H1 (cell line): ENCODE results near the gene ZIC5. TPM values are rescaled to one million over a fixed set of nuclear protein-coding genes. Genes with fewer than 3 reads are reported as not detected.

ENCODE experiments used
- CTCF ChIA-PET: fragments of 300-600 bp; sonication (Branson Sonifier 250); formaldehyde crosslinking; loops from one replicate; lab custom pipeline; 2021; ENCODE audit not compliant: partially characterized antibody; lab: Charles Lee
- POLR2A ChIA-PET: fragments of 300-600 bp; sonication (Branson Sonifier 250); formaldehyde crosslinking; loops from one replicate; lab custom pipeline; 2021; ENCODE audit warnings: inconsistent platforms; ENCODE audit not compliant: partially characterized antibody; lab: Charles Lee
- DNase-seq, 2 experiments: peaks; one replicate each; pipeline versions ENCODE4 v3.0.0 to v3.0.0-alpha.2; 2010 to 2022; ENCODE audit warnings: low spot score in 2 of 2, low read depth in 1 of 2, mixed read lengths in 1 of 2
- FAIRE-seq: peaks from 2 replicates; lab custom pipeline; 2011; peaks lifted over from hg19 to GRCh38; lab: Jason Lieb, UNC
- H2AFZ ChIP-seq: 2 replicates; pipeline ENCODE4 v1.8.1; 2012; ENCODE audit warnings: low read length, inconsistent platforms
- H2AK5ac ChIP-seq: 2 replicates; pipeline ENCODE4 v1.6.1; 2013; ENCODE audit warnings: low read depth, low read length
- H2BK120ac ChIP-seq: replicated peaks from 2 replicates; pipeline ENCODE3; 2013; ENCODE audit warnings: low read depth, low read length, inconsistent platforms
- H2BK12ac ChIP-seq: 2 replicates; pipeline ENCODE4 v1.6.1; 2013; ENCODE audit warnings: low read depth, low read length
- H2BK15ac ChIP-seq: 2 replicates; pipeline ENCODE4 v1.6.1; 2013; ENCODE audit warnings: low read length
- H2BK20ac ChIP-seq: 2 replicates; pipeline ENCODE4 v1.6.1; 2013; ENCODE audit warnings: low read length
- H2BK5ac ChIP-seq: 2 replicates; pipeline ENCODE4 v1.6.1; 2013; ENCODE audit warnings: low read depth, low read length
- H3K14ac ChIP-seq: 2 replicates; pipeline ENCODE4 v1.6.1; 2013; ENCODE audit warnings: inconsistent platforms; ENCODE audit not compliant: insufficient read length
- H3K18ac ChIP-seq: 2 replicates; pipeline ENCODE4 v1.6.1; 2013; ENCODE audit warnings: low read length; ENCODE audit errors: extremely low read depth
- H3K23ac ChIP-seq: 2 replicates; pipeline ENCODE4 v1.6.1; 2013; ENCODE audit warnings: inconsistent platforms; ENCODE audit not compliant: insufficient read length
- H3K23me2 ChIP-seq: 2 replicates; pipeline ENCODE4 v1.6.1; 2013; ENCODE audit warnings: low read depth, low read length
- H3K27ac ChIP-seq: 2 replicates; pipeline ENCODE4 v1.6.1; 2011; ENCODE audit warnings: low read depth, low read length, inconsistent platforms
- H3K27me3 ChIP-seq, 4 experiments: replicated peaks in 1 of 4; 1 replicate in 1 of 4; 2 replicates in 3 of 4; pipeline versions ENCODE4 v1.6.1 to v1.8.1; 2011 to 2013; ENCODE audit warnings: low read length in 3 of 4, mild to moderate bottlenecking in 3 of 4, inconsistent platforms in 2 of 4, mixed read lengths in 2 of 4, moderate library complexity in 1 of 4; ENCODE audit not compliant: control insufficient read depth in 3 of 4, insufficient read depth in 3 of 4; ENCODE audit errors: extremely low read depth in 1 of 4
- H3K36me3 ChIP-seq, 4 experiments: 2 replicates each; pipeline versions ENCODE4 v1.6.1 to v1.8.1; 2011 to 2013; ENCODE audit warnings: mild to moderate bottlenecking in 4 of 4, low read length in 3 of 4, moderate library complexity in 2 of 4, control low read depth in 1 of 4, inconsistent platforms in 1 of 4; ENCODE audit not compliant: insufficient read depth in 4 of 4, control insufficient read depth in 2 of 4
- H3K4ac ChIP-seq: replicated peaks from 2 replicates; pipeline ENCODE3; 2013; ENCODE audit warnings: low read length, low read depth, mixed read lengths, inconsistent platforms; ENCODE audit not compliant: insufficient read length
- H3K4me1 ChIP-seq, 4 experiments: replicated peaks in 1 of 4; 1 replicate in 1 of 4; 2 replicates in 3 of 4; pipeline versions ENCODE4 v1.6.1 to v1.8.1; 2011 to 2013; ENCODE audit warnings: low read length in 3 of 4, inconsistent platforms in 2 of 4, mixed read lengths in 1 of 4; ENCODE audit not compliant: insufficient read depth in 4 of 4, control insufficient read depth in 3 of 4
- H3K4me2 ChIP-seq, 2 experiments: 2 replicates each; pipeline versions ENCODE4 v1.6.1 to v1.8.1; 2011 to 2013; ENCODE audit warnings: low read depth in 2 of 2, low read length in 2 of 2, control low read depth in 1 of 2, inconsistent platforms in 1 of 2, mild to moderate bottlenecking in 1 of 2; ENCODE audit not compliant: insufficient read depth in 1 of 2
- H3K4me3 ChIP-seq, 4 experiments: fragments of 200-600, 300-600 bp in 1 of 4; sonication (generic), shearing (Covaris generic), sonication (Bioruptor Twin) in 1 of 4; 2 replicates each; pipeline versions ENCODE4 v1.5.1 to v1.8.1; 2011 to 2016; ENCODE audit warnings: low read length in 4 of 4, low read depth in 3 of 4, control low read depth in 2 of 4, inconsistent platforms in 2 of 4, mild to moderate bottlenecking in 2 of 4, mixed read lengths in 1 of 4, moderate library complexity in 1 of 4; ENCODE audit not compliant: insufficient read depth in 2 of 4; ENCODE audit errors: extremely low read depth in 1 of 4
- H3K56ac ChIP-seq: replicated peaks from 2 replicates; pipeline ENCODE3; 2013; ENCODE audit warnings: low read depth, mild to moderate bottlenecking, mixed read lengths, low read length, inconsistent platforms; ENCODE audit not compliant: insufficient read length
- H3K79me1 ChIP-seq: 2 replicates; pipeline ENCODE4 v1.6.1; 2013; ENCODE audit warnings: low read depth, low read length, control low read depth
- H3K79me2 ChIP-seq, 2 experiments: 2 replicates each; pipeline versions ENCODE4 v1.6.1 to v1.8.1; 2012 to 2013; ENCODE audit warnings: low read length in 2 of 2, mild to moderate bottlenecking in 2 of 2, inconsistent platforms in 1 of 2; ENCODE audit not compliant: insufficient read depth in 2 of 2, control insufficient read depth in 1 of 2
- H3K9ac ChIP-seq, 4 experiments: replicated peaks in 1 of 4; 1 replicate in 1 of 4; 2 replicates in 3 of 4; pipeline versions ENCODE4 v1.6.1 to v1.8.1; 2011 to 2013; ENCODE audit warnings: low read depth in 3 of 4, low read length in 3 of 4, control low read depth in 2 of 4, mild to moderate bottlenecking in 2 of 4, moderate library complexity in 2 of 4, inconsistent platforms in 1 of 4; ENCODE audit errors: extremely low read depth in 1 of 4
- H3K9me3 ChIP-seq, 2 experiments: 2 replicates each; pipeline versions ENCODE4 v1.6.1 to v1.8.1; 2012 to 2013; ENCODE audit warnings: mild to moderate bottlenecking in 2 of 2, moderate library complexity in 2 of 2, control low read depth in 1 of 2, inconsistent platforms in 1 of 2, low read depth in 1 of 2, low read length in 1 of 2, mixed read lengths in 1 of 2; ENCODE audit not compliant: insufficient read depth in 2 of 2
- H4K20me1 ChIP-seq, 2 experiments: replicated peaks in 1 of 2; 2 replicates each; pipeline versions ENCODE3 to v1.8.1; 2011 to 2013; ENCODE audit warnings: inconsistent platforms in 2 of 2, low read length in 2 of 2, mild to moderate bottlenecking in 1 of 2; ENCODE audit not compliant: insufficient read depth in 2 of 2, control insufficient read depth in 1 of 2
- H4K5ac ChIP-seq: 2 replicates; pipeline ENCODE4 v1.6.1; 2013; ENCODE audit warnings: low read length, low read depth, mixed read lengths, inconsistent platforms; ENCODE audit not compliant: insufficient read length
- H4K8ac ChIP-seq: 2 replicates; pipeline ENCODE4 v1.8.0; 2013; ENCODE audit warnings: mild to moderate bottlenecking, moderate library complexity, low read length, inconsistent platforms; ENCODE audit not compliant: insufficient read depth; ENCODE audit errors: extremely low read depth
- H4K91ac ChIP-seq: replicated peaks from 2 replicates; pipeline ENCODE3; 2013; ENCODE audit warnings: low read length, mixed read lengths, inconsistent platforms; ENCODE audit not compliant: insufficient read length
- CBX8 ChIP-seq: fragments of 300-800, 300-1000 bp; sonication (generic); IDR thresholded peaks from 2 replicates; pipeline ENCODE4 v1.7.1; 2016; ENCODE audit warnings: low read depth, low read length, borderline replicate concordance
- RBBP5 ChIP-seq: IDR thresholded peaks from 2 replicates; pipeline ENCODE4 v1.7.1; 2012; ENCODE audit warnings: low read depth, mild to moderate bottlenecking, inconsistent platforms, low read length, moderate library complexity, borderline replicate concordance
- WGBS, 2 experiments: shearing (Covaris generic) in 1 of 2; methylation state at CpG; one replicate each; pipeline versions ENCODE4 v1.1.6 to v1.1.7; 2013 to 2015; ENCODE audit warnings: low lambda C conversion rate in 2 of 2, mixed read lengths in 2 of 2, inconsistent platforms in 1 of 2, low coverage in 1 of 2, missing lambda C conversion rate in 1 of 2; ENCODE audit not compliant: insufficient replicate concordance in 2 of 2, insufficient coverage in 1 of 2, insufficient read length in 1 of 2; ENCODE audit errors: extremely low coverage in 1 of 2, missing lambda C conversion rate in 1 of 2; 5-methylcytosine and 5-hydroxymethylcytosine counted together
- polyA plus RNA-seq, 7 experiments: library from polyadenylated mRNA; depleted of rRNA in 3 of 7; stranded (reverse) in 5 of 7; unstranded in 2 of 7; fragments of >200 nt in 5 of 7; fragments of 200-250 nt in 2 of 7; gene quantifications; 1 replicate in 5 of 7; 2 replicates in 1 of 7; 4 replicates in 1 of 7; pipeline versions ENCODE4 v1.2.1 to v1.2.3, GENCODE V29; 2011 to 2013; ENCODE audit warnings: missing spikeins in 2 of 7, mixed read lengths in 2 of 7
- total RNA-seq: library from RNA; stranded (reverse); fragmentation: NEBNext Ultra II Directional; extraction: Animal tissue kit (Norgen Biotek cat#: 25700); gene quantifications from 2 replicates; pipeline ENCODE4 v1.2.1, GENCODE V29; 2021

ZIC5 gene
- total and polyA plus RNA-seq, 2 of the 8 experiments (the other 6 are each of a cell fraction or from before 2014, with no cell fraction given), result 14.2 to 52.7 TPM

DNA sequence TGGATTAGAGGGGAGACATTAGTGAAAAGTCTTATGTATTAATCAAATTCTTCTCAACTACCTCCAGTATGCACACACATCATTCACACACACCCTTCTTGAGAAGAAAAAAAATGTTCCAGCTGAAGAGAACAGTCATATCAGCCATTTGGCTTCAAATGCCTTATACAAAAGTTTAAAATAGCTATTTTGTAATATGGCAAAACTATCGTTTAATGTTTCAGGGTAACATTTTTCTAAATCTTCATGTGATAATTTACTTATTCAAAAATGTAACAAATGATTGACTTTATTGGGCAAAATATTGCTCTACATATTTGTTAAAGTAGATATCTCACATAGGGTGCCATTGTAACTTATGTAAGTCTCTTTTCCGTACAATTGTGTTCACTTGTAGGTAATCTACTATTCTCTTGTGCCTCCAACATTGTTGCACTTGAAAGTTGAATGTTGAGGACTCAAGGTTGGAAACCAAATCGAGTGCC lies 23.6 kb upstream of the ZIC5 start:
- no peak overlapping the region for H3K23ac ChIP-seq
- H3K56ac ChIP-seq, result no peak overlapping the region
- H3K36me3 ChIP-seq, result no peaks in the 10 kb centered on the region
- H4K91ac ChIP-seq, result no peak overlapping the region
- peak; percentile 65; the same call in 1 of the 2 replicates for TF ChIP-seq CBX8
- TF ChIP-seq RBBP5, result no peak
- no peak overlapping the region for H3K18ac ChIP-seq
- peak overlapping the region; percentile 77 to 90 for H3K4me2 ChIP-seq
- H3K14ac ChIP-seq, result no peak overlapping the region
- H2BK5ac ChIP-seq, result no peak overlapping the region; the same call in 1 of the 2 replicates
- H3K4me3 ChIP-seq, result peak overlapping the region in 3 of 4 experiments; percentile 5 to 65 (median 26); a peak in 3 of 8 replicates
- ChIA-PET POLR2A (interaction anchor here (0.6 to 10.0 kb wide), 2 partner anchors 12 to 21 kb away, joined by 3 to 145 read pairs; partner anchors contain the start of gene ZIC2), CTCF (interaction anchor here (0.6 to 1.9 kb wide), 2 partner anchors 36 to 249 kb away, joined by 3 to 4 read pairs; no protein-coding TSS in a partner anchor)
- peaks cover 27% of the 10 kb centered on the region; the same call in 1 of the 2 replicates for H3K23me2 ChIP-seq
- no peak overlapping the region for H3K9ac ChIP-seq
- peaks cover 10 to 36% (median 26%) of the 10 kb centered on the region in 4 experiments for H3K4me1 ChIP-seq
- peaks cover 7 to 69% (median 44%) of the 10 kb centered on the region in 4 experiments; a peak in 6 of 7 replicates for H3K27me3 ChIP-seq
- H4K5ac ChIP-seq, result no peak overlapping the region
- no peak overlapping the region for H3K4ac ChIP-seq
- H3K27ac ChIP-seq, result no peak overlapping the region
- H2BK120ac ChIP-seq, result no peak overlapping the region
- H3K79me1 ChIP-seq, result no peaks in the 10 kb centered on the region
- H4K8ac ChIP-seq, result no peak overlapping the region
- FAIRE-seq (no peak), DNase-seq (no peak)
- H2BK20ac ChIP-seq, result no peak overlapping the region
- H2AFZ ChIP-seq, result no peak overlapping the region
- H4K20me1 ChIP-seq, result no peaks in the 10 kb centered on the region
- 18% methylated on average over 3 of the region's 3 CpGs; no CpG with 5 or more reads in 1 of the 2 experiments for WGBS, 2 experiments
- no peaks in the 10 kb centered on the region for H3K79me2 ChIP-seq
- no peaks in the 10 kb centered on the region for H3K9me3 ChIP-seq
- no peak overlapping the region for H2AK5ac ChIP-seq
- H2BK15ac ChIP-seq, result no peak overlapping the region
- H2BK12ac ChIP-seq, result peak overlapping the region; percentile 82; the same call in 1 of the 2 replicates
